Activated naive CD8-positive, alpha-beta T cell treated with anti-CD3 and anti-CD28 coated beads, Interleukin-2, amount 50 U/mL, for 24 hours (primary cell): ENCODE results near the gene NKAPD1.
"Not testable (repeated sequence)": the region's sequence is repeated elsewhere in the genome, so short reads cannot be mapped to it uniquely, and the experiment has no call there.

Source experiments
- ATAC-seq: fragments of 150-1000 bp; cut with Tn5 transposase; one replicate; pipeline ENCODE4 v1.10.0; 2021
- DNase-seq: peaks from one replicate; pipeline ENCODE4 v3.0.0; 2021
- H3K27ac Mint-ChIP-seq: one replicate; pipeline ENCODE4 v1.8.0; 2021; ENCODE audit warnings: mild to moderate bottlenecking, mixed read lengths
- H3K27me3 Mint-ChIP-seq: one replicate; pipeline ENCODE4 v1.8.0; 2021; ENCODE audit warnings: mixed read lengths
- H3K36me3 Mint-ChIP-seq: one replicate; pipeline ENCODE4 v1.8.0; 2021; ENCODE audit warnings: low read depth, mixed read lengths
- H3K4me1 Mint-ChIP-seq: one replicate; pipeline ENCODE4 v1.8.0; 2021; ENCODE audit warnings: mixed read lengths
- H3K4me3 Mint-ChIP-seq: one replicate; pipeline ENCODE4 v1.8.0; 2021; ENCODE audit warnings: mild to moderate bottlenecking, moderate library complexity, mixed read lengths
- H3K9me3 Mint-ChIP-seq: one replicate; pipeline ENCODE4 v1.8.0; 2021; ENCODE audit warnings: mixed read lengths

NKAPD1 gene

GRCh38 chr11:112050721-112051120 is 23.4 kb upstream of the NKAPD1 start:
- H3K27ac Mint-ChIP-seq: no peak overlapping the region
- no peaks in the 10 kb centered on the region for H3K9me3 Mint-ChIP-seq
- no peak overlapping the region for H3K4me3 Mint-ChIP-seq
- H3K27me3 Mint-ChIP-seq: no peaks in the 10 kb centered on the region
- H3K36me3 Mint-ChIP-seq: peaks cover 67% of the 10 kb centered on the region
- ATAC-seq (no peak), DNase-seq (no peak)
- H3K4me1 Mint-ChIP-seq: peaks cover 22% of the 10 kb centered on the region

DNA sequence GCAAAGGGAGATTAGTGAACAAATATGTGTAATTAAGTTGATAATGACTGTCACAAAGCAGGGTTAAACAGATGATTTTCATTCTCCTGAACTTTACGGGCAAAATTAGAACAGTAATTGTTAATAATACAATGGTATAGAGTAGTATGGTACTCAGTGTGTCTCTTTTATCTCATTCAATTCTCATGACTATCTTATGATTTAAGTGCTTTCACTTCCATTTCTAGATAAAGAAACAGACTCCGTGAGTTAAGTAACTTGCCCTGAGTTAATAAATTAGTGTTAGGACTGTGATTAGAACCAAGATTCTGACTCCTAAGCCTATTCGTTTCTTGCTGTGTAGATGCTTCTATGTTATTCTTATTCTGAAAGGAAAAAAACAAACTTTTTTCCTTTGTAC is 22.3 kb upstream of the NKAPD1 start:
- Mint-ChIP-seq H3K27ac (no peak overlapping the region), H3K9me3 (no peaks in the 10 kb centered on the region), H3K27me3 (no peaks in the 10 kb centered on the region), H3K4me1 (peaks cover 30% of the 10 kb centered on the region), H3K36me3 (peaks cover 66% of the 10 kb centered on the region), H3K4me3 (no peak overlapping the region)
- ATAC-seq (no peak), DNase-seq (no peak)

DNA sequence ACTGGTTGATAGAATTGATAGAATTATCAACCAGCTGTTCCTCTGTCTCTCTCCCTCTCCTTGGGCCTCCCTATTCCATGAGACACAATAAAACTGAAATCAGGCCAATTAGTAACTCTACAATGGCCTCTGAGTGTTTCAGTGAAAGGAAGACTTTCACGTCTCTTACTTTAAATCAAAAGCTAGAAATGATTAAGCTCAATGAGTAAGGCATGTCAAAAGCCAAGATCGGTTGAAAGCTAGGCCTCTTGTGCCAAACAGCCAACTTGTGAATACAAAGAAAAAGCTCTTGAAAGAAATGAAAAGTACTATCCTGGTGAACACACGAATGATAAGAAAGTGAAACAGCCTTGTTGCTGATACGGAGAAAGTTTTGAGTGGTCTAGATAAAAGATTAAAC is 16.9 kb upstream of the NKAPD1 start:
- Mint-ChIP-seq H3K4me1 (peaks cover 17% of the 10 kb centered on the region), H3K27ac (peak overlapping the region; percentile 30), H3K36me3 (peaks cover 46% of the 10 kb centered on the region), H3K4me3 (no peak overlapping the region), H3K9me3 (no peaks in the 10 kb centered on the region), H3K27me3 (no peaks in the 10 kb centered on the region)
- DNase-seq (no peak), ATAC-seq (peak; percentile 61)

- no peak overlapping the region for H3K27ac Mint-ChIP-seq
- H3K9me3 Mint-ChIP-seq: no peaks in the 10 kb centered on the region
- peaks cover 45% of the 10 kb centered on the region for H3K36me3 Mint-ChIP-seq
- no peaks in the 10 kb centered on the region for H3K27me3 Mint-ChIP-seq
- DNase-seq (no peak), ATAC-seq (no peak)
- no peak overlapping the region for H3K4me3 Mint-ChIP-seq
- peaks cover 17% of the 10 kb centered on the region for H3K4me1 Mint-ChIP-seq
These were observed 16.0 kb upstream of the NKAPD1 start for GRCh38 chr11:112058103-112058502.

DNA sequence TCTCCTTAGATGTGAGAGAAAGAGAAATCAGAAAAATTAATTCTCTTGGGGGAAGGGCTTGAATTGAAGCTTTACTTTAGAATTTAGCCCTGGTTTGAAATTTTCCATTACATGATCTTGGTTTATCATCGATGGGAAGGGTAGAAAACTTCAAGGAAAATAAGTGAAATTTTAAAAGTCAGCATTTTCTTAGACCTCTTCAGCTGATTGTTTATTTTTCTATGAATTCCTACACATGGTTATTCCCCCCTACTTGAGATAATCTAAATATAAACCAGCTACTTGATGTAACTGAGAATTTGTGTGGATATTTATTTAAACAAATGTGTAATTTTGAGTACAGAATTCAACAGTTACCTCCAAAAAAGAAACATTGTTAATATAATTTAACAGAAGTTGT is 11.2 kb upstream of the NKAPD1 start:
- H3K36me3 Mint-ChIP-seq: peaks cover 19% of the 10 kb centered on the region
- no peak overlapping the region for H3K27ac Mint-ChIP-seq
- no peaks in the 10 kb centered on the region for H3K27me3 Mint-ChIP-seq
- H3K4me3 Mint-ChIP-seq: no peak overlapping the region
- ATAC-seq: no peak
- no peak for DNase-seq
- no peaks in the 10 kb centered on the region for H3K4me1 Mint-ChIP-seq
- H3K9me3 Mint-ChIP-seq: no peaks in the 10 kb centered on the region

DNA sequence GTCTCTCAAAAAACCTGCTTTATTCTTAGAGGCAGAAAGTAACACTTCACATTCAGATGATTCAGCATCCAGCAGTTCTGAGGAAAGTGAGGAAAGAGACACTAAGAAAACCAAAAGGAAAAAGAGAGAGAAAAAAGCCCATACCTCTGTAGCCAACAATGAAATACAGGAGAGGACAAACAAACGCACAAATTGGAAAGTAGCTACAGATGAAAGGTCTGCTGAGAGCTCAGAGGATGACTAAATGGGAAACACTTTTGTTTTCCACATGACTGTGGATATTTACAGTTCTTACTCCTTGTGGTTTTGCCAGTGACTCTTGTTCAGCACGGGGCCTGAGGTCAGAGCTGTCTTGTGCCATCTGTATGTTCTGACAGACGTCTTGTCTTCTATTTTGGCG is 8.6 kb downstream of the NKAPD1 start:
- no peaks in the 10 kb centered on the region for H3K9me3 Mint-ChIP-seq
- peaks cover 69% of the 10 kb centered on the region for H3K36me3 Mint-ChIP-seq
- H3K4me1 Mint-ChIP-seq: peaks cover 42% of the 10 kb centered on the region
- DNase-seq (no peak), ATAC-seq (peak; percentile 57)
- H3K27me3 Mint-ChIP-seq: peaks cover 3% of the 10 kb centered on the region
- peak overlapping the region; percentile 68 for H3K27ac Mint-ChIP-seq
- H3K4me3 Mint-ChIP-seq: no peak overlapping the region

DNA sequence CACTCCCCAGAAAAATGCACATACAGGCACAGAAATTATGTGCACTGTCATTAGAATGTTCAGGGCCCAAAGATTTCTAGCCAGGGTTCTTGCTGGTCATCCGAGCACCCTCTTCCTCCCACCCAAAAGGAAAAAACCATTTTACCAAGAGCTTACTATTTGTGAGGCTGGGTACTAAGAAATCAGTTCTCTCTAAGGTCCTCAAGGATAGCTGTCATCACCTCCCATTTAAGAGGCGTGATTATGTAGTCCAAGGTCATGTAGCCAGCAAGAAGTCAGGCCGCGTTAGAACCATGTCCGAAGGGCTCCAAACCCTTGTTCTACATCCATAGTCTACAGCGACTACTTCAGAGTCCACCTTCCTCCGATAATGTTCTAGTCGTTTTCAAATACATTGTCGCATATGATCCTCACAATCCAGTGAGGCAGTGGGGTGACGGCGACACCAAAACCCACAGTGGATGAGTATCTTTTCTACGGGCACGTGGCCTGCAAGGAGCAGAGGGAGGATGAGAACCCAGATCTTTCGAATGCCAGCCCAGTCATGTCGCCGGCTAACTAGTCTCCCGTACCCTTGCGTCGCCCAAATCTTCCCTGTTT is 11.8 kb downstream of the NKAPD1 start:
- H3K27me3 Mint-ChIP-seq: peaks cover 3% of the 10 kb centered on the region
- H3K27ac Mint-ChIP-seq: peak overlapping the region; percentile 98
- peak; percentile 47 for DNase-seq
- peak; percentile 47 for ATAC-seq
- H3K9me3 Mint-ChIP-seq: no peaks in the 10 kb centered on the region
- H3K4me3 Mint-ChIP-seq: peak overlapping the region; percentile 100
- H3K36me3 Mint-ChIP-seq: peaks cover 75% of the 10 kb centered on the region
- H3K4me1 Mint-ChIP-seq: peaks cover 61% of the 10 kb centered on the region

DNA sequence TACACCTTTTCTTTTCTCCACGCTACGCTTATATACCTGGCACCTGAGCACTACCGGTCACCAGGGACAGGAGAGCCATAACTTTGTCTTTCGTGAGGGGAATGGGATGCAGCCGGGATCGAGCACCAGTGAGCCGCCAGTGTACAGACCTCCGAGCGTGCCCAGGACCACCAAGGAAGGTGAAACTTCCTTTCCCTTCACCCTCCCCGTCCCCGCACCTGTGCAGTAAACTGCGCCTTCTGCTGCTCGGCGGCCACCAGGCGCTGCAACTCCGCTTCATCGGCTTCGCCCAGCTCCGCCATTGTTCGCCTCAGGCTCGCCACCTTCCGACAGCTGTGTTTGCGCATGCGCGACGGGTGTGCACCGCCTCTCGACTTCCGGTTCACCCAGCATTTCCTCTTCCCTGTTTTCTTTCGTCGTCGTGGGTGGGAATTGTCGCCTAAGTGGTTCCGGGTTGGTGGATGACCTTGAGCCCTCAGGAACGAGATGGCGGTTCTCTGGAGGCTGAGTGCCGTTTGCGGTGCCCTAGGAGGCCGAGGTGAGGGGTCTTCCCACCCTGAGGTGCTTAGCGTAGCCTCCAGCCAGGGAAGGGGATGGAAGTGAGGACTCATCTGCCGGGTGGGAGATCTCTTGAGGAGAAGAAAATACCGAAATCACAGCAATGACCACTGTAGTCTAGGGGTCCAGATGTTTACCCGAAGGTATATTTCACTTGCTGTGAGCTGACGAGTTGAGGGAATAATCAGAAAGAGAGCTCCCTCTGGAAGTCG is 12.5 kb downstream of the NKAPD1 start, which contains the start of the genes SDHD and TIMM8B:
TSS of gene SDHD (plus strand) at position 452 of the 770 bp plus-strand sequence. CDS start at position 487, 35 bp downstream.
TSS of gene TIMM8B (minus strand) at position 335 of the 770 bp plus-strand sequence. CDS start at position 302, 33 bp downstream.
- Mint-ChIP-seq H3K9me3 (no peaks in the 10 kb centered on the region), H3K4me1 (peaks cover 60% of the 10 kb centered on the region), H3K27me3 (peaks cover 3% of the 10 kb centered on the region), H3K27ac (peak within 1 kb of the TSS; percentile 98), H3K4me3 (peak within 1 kb of the TSS; percentile 100), H3K36me3 (peaks cover 80% of the 10 kb centered on the region)
- peak; percentile 95 for DNase-seq
- ATAC-seq: peak; percentile 87

DNA sequence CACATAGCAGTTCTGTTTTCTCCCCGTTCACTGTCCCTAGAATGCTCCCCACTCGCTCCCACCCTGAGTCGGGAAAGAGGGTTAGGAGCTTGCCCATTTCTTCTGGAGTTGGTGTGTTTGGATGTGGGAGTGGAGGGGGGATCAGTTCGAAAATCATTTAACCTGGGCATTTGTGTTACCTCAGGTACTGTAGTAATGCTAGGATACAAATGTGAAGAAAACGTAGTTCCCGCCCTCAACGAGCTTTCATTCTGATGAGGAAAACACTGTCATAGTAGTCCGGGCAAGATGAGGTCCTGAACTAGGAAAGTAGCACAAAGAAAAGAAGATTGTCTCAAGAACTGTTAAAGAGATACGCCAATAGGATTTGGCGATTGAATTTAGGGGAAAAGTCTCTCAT is 13.1 kb downstream of the NKAPD1 start:
- Mint-ChIP-seq H3K4me3 (peak overlapping the region; percentile 100), H3K36me3 (peaks cover 79% of the 10 kb centered on the region), H3K27me3 (peaks cover 3% of the 10 kb centered on the region), H3K9me3 (no peaks in the 10 kb centered on the region), H3K4me1 (peaks cover 57% of the 10 kb centered on the region), H3K27ac (peak overlapping the region; percentile 98)
- ATAC-seq (no peak), DNase-seq (no peak)

- not testable (repeated sequence) for ATAC-seq, H3K27ac Mint-ChIP-seq, H3K9me3 Mint-ChIP-seq, H3K4me1 Mint-ChIP-seq, DNase-seq, H3K4me3 Mint-ChIP-seq, H3K27me3 Mint-ChIP-seq
- peaks cover 30% of the 10 kb centered on the region for H3K36me3 Mint-ChIP-seq
These were observed 21.2 kb downstream of the NKAPD1 start for GRCh38 chr11:112095302-112095701.

DNA sequence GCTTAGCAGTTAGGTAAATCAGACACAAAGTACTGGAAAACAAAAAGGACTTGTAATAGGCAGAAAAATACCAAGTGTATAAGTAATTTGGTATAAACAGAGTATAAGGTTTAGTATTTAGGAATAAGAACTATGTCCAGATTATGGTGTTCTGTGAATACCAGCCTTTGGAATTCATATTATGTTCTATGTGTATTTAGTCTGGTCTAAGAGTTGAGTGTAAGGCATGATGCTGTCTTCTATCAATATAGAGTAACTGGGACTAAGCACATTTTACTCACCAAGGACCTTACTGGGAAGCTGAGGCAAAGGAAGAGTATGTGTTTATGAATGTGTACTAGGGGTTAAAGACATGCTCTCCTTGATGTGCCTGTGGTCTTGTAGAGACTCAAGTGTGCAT is 22.1 kb downstream of the NKAPD1 start:
- no peaks in the 10 kb centered on the region for H3K27me3 Mint-ChIP-seq
- peaks cover 24% of the 10 kb centered on the region for H3K36me3 Mint-ChIP-seq
- H3K4me1 Mint-ChIP-seq: no peaks in the 10 kb centered on the region
- no peak overlapping the region for H3K4me3 Mint-ChIP-seq
- ATAC-seq: no peak
- H3K9me3 Mint-ChIP-seq: no peaks in the 10 kb centered on the region
- DNase-seq: no peak
- no peak overlapping the region for H3K27ac Mint-ChIP-seq

GRCh38 chr11:112097734-112098528 is 23.8 kb downstream of the NKAPD1 start:
- Mint-ChIP-seq H3K9me3 (no peaks in the 10 kb centered on the region), H3K27ac (no peak overlapping the region), H3K4me3 (no peak overlapping the region), H3K4me1 (no peaks in the 10 kb centered on the region), H3K27me3 (no peaks in the 10 kb centered on the region), H3K36me3 (peaks cover 10% of the 10 kb centered on the region)
- DNase-seq (no peak), ATAC-seq (no peak)

DNA sequence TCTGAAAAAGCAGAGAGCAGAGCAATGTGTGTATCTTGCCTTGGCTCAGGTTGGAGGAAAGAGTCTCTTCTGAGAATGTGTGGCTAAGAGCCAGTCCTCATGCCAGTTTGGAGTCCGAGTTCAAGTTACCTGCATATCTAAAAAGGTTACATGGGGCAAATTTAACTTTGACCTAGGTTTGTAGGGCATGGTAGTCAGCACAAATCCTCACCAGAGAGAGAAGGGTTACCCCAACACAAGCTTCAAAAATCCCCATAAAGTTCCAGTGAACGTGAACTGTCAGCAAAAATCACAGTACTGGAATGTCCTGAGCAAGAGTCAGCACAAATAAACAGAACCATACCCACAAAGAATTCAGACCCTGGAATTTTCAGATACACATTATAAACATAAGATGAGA is 26.4 kb downstream of the NKAPD1 start:
- Mint-ChIP-seq H3K27ac (no peak overlapping the region), H3K4me3 (no peak overlapping the region), H3K9me3 (no peaks in the 10 kb centered on the region), H3K36me3 (peaks cover 7% of the 10 kb centered on the region), H3K27me3 (no peaks in the 10 kb centered on the region), H3K4me1 (no peaks in the 10 kb centered on the region)
- DNase-seq (no peak), ATAC-seq (no peak)

- ATAC-seq (no peak), DNase-seq (no peak)
- no peaks in the 10 kb centered on the region for H3K36me3 Mint-ChIP-seq
- H3K27ac Mint-ChIP-seq: no peak overlapping the region
- no peaks in the 10 kb centered on the region for H3K9me3 Mint-ChIP-seq
- no peak overlapping the region for H3K4me3 Mint-ChIP-seq
- no peaks in the 10 kb centered on the region for H3K4me1 Mint-ChIP-seq
- no peaks in the 10 kb centered on the region for H3K27me3 Mint-ChIP-seq
These were observed 29.3 kb downstream of the NKAPD1 start for GRCh38 chr11:112103446-112103845.
